ENCODE measurements around the gene CHCHD6.
A peak's percentile ranks its signal among the peaks of the same experiment; 100 is the strongest.

CHCHD6 gene

GRCh38 chr3:126959136-126959920 is 255.3 kb downstream of the CHCHD6 start:
- H3K27me3 ChIP-seq (ENCODE audit: low read depth, low read length) = peaks cover 10% of the 10 kb centered on the region; the same call in 1 of the 2 replicates
- H3K27ac ChIP-seq (ENCODE audit: low read length) = no peak overlapping the region
- H3K79me2 ChIP-seq (ENCODE audit: low read length) = no peaks in the 10 kb centered on the region
- no peak overlapping the region for H2AFZ ChIP-seq (ENCODE audit: low read depth, low read length)
- no peaks in the 10 kb centered on the region for H3K9me3 ChIP-seq (ENCODE audit: insufficient read depth, low read length)
- no peak overlapping the region for H3K4me3 ChIP-seq (ENCODE audit: low read length)
- TF ChIP-seq CTCF (IDR thresholded peaks at IDR 0.05; ENCODE audit: low read depth, low read length) (no peak), EZH2phosphoT487 (IDR thresholded peaks at IDR 0.05; ENCODE audit: low read depth) (no peak)
- no peak overlapping the region for H3K9ac ChIP-seq (ENCODE audit: low read length)
- 0 out of 2 replicates have a peak, but pooled peaks cover 3% of the 10 kb centered on the region for H4K20me1 ChIP-seq (ENCODE audit: insufficient read depth, low read length)
- H3K4me2 ChIP-seq (ENCODE audit: low read length) = no peak overlapping the region
- no peaks in the 10 kb centered on the region for H3K36me3 ChIP-seq (replicated peaks; ENCODE audit: low read depth, low read length)
- H3K4me1 ChIP-seq (ENCODE audit: low read length) = peaks cover 58% of the 10 kb centered on the region

- Histone ChIP-seq H3K9ac (ENCODE audit: low read length) (no peak overlapping the region), H3K36me3 (replicated peaks; ENCODE audit: low read depth, low read length) (no peaks in the 10 kb centered on the region), H3K9me3 (ENCODE audit: insufficient read depth, low read length) (no peaks in the 10 kb centered on the region), H2AFZ (ENCODE audit: low read depth, low read length) (no peak overlapping the region), H3K4me2 (ENCODE audit: low read length) (peak overlapping the region; percentile 63; the same call in 1 of the 2 replicates), H4K20me1 (ENCODE audit: insufficient read depth, low read length) (no peaks in the 10 kb centered on the region), H3K79me2 (ENCODE audit: low read length) (no peaks in the 10 kb centered on the region), H3K4me1 (ENCODE audit: low read length) (peaks cover 57% of the 10 kb centered on the region), H3K27ac (ENCODE audit: low read length) (no peak overlapping the region), H3K4me3 (ENCODE audit: low read length) (no peak overlapping the region), H3K27me3 (ENCODE audit: low read depth, low read length) (peaks cover 10% of the 10 kb centered on the region; the same call in 1 of the 2 replicates)
- TF ChIP-seq CTCF (IDR thresholded peaks at IDR 0.05; ENCODE audit: low read depth, low read length) = no peak
- TF ChIP-seq EZH2phosphoT487 (IDR thresholded peaks at IDR 0.05; ENCODE audit: low read depth) = no peak
Observed at GRCh38 chr3:126959921-126960603, 256.0 kb downstream of the CHCHD6 start.

GRCh38 chr3:126960604-126960995 is 256.6 kb downstream of the CHCHD6 start:
- Histone ChIP-seq H2AFZ (ENCODE audit: low read depth, low read length) (no peak overlapping the region), H3K27me3 (ENCODE audit: low read depth, low read length) (peaks cover 9% of the 10 kb centered on the region; the same call in 1 of the 2 replicates), H3K27ac (ENCODE audit: low read length) (no peak overlapping the region), H3K4me3 (ENCODE audit: low read length) (no peak overlapping the region), H3K79me2 (ENCODE audit: low read length) (no peaks in the 10 kb centered on the region), H3K9ac (ENCODE audit: low read length) (peak overlapping the region; percentile 10; the same call in 1 of the 2 replicates), H3K4me2 (ENCODE audit: low read length) (peak overlapping the region; percentile 63), H3K36me3 (replicated peaks; ENCODE audit: low read depth, low read length) (no peaks in the 10 kb centered on the region), H3K9me3 (ENCODE audit: insufficient read depth, low read length) (no peaks in the 10 kb centered on the region), H3K4me1 (ENCODE audit: low read length) (peaks cover 53% of the 10 kb centered on the region), H4K20me1 (ENCODE audit: insufficient read depth, low read length) (no peaks in the 10 kb centered on the region)
- TF ChIP-seq EZH2phosphoT487 (IDR thresholded peaks at IDR 0.05; ENCODE audit: low read depth) = no peak
- no peak for TF ChIP-seq CTCF (IDR thresholded peaks at IDR 0.05; ENCODE audit: low read depth, low read length)

- Histone ChIP-seq H3K4me1 (ENCODE audit: low read length) (peaks cover 46% of the 10 kb centered on the region), H3K27ac (ENCODE audit: low read length) (no peak overlapping the region), H4K20me1 (ENCODE audit: insufficient read depth, low read length) (no peaks in the 10 kb centered on the region), H3K4me2 (ENCODE audit: low read length) (peak overlapping the region; percentile 63), H3K9me3 (ENCODE audit: insufficient read depth, low read length) (no peaks in the 10 kb centered on the region), H3K79me2 (ENCODE audit: low read length) (no peaks in the 10 kb centered on the region), H3K9ac (ENCODE audit: low read length) (peak overlapping the region; percentile 10; the same call in 1 of the 2 replicates), H3K36me3 (replicated peaks; ENCODE audit: low read depth, low read length) (no peaks in the 10 kb centered on the region), H2AFZ (ENCODE audit: low read depth, low read length) (no peak overlapping the region), H3K4me3 (ENCODE audit: low read length) (0 out of 2 replicates have a peak overlapping the region, but pooled peaks have one; percentile 16), H3K27me3 (ENCODE audit: low read depth, low read length) (0 out of 2 replicates have a peak, but pooled peaks cover 2% of the 10 kb centered on the region)
- no peak for TF ChIP-seq EZH2phosphoT487 (IDR thresholded peaks at IDR 0.05; ENCODE audit: low read depth)
- TF ChIP-seq CTCF (IDR thresholded peaks at IDR 0.05; ENCODE audit: low read depth, low read length) = no peak
Observed at GRCh38 chr3:126961191-126961790, 257.3 kb downstream of the CHCHD6 start.
